GM18867 (cell line): ENCODE measurements around the gene GUCA1A.
"Not testable (repeated sequence)": the region's sequence is repeated elsewhere in the genome, so short reads cannot be mapped to it uniquely, and the experiment has no call there.

Experiments used
- ATAC-seq: cut with Tn5 transposase; IDR thresholded peaks from one replicate; pipeline ENCODE4 v1.9.1; 2021; ENCODE audit warnings: mild to moderate bottlenecking, moderate library complexity; ENCODE audit not compliant: unreplicated experiment

Gene GUCA1A

DNA sequence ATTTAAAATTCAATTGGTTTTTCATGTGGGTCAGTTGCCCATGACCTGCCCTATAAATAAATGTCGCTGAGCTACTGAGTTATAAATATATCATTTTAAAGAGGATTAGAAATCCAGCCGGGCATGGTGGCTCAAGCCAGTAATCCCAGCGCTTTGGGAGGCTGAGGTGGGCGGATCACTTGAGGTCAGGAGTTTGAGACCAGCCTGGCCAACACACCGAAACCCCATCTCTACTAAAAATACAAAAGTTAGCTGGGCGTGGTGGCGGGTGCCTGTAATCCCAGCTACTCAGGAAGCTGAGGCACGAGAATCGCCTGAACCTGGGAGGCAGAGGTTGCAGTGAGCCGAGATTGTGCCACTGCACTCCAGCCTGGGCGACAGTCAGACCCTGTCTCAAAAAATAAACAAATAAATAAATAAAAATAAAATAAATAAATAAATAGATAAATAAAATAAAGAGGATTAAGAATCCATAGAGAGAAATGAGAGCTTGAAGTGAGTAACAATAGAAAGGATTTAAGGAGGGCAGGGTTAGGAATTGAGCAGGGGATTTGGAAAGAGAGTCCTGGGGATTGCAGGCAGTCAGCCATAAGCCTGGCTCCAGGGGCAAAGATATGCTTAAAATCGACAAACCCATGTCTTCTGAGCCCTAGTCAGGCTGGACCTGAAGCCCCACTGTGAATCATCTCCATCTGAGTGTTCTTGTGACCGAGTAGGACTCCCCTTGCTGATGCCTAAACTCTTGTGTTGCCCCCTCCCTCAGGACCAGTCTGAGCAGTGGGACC, 29.2 kb downstream of the GUCA1A start:
- not testable (repeated sequence) for ATAC-seq

- no peak for ATAC-seq
Measured at GRCh38 chr6:42203183-42203582, 30.0 kb downstream of the GUCA1A start.

DNA sequence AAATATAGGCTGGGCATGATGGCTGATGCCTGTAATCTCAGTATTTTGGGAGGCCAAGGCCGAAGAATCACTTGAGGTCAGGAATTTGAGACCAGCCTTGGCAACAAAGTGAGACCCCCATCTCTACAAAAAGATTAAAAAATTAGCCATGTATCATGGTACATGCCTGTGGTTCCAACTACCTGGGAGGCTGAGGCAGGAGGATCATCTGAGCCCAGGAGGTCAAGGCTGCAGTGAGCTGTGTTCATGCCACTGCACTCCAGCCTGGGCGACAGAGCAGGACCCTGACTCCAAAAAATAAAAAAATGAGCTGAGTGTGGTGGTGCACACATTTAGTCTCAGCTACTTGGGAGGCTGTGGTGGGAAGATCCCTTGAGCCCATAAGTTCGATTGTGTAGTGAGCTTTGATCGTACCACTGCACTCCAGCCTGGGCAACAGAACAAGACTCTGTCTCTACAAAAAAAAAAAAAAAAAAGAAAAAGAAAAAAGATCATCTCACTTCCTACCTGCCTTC, 31.7 kb downstream of the GUCA1A start:
- no peak for ATAC-seq

DNA sequence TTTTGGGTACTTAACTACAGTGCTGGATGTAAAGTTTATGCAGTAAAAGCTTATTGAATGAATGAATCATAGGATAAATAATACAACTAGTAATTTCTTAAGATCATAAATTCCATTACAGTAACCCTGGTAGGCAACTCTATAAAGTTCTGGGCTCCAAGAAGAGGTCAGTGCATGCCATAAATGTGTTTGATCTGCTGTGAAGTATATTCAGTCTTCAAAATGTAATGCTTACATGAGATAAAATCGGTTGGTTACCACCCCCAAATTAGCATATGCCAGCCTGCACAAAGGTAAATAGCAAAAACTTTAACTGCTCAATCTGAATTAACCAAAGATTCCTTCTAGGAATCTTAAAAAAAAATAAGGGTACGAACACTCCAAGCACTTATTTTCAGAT, 34.4 kb downstream of the GUCA1A start:
- not testable (repeated sequence) for ATAC-seq

DNA sequence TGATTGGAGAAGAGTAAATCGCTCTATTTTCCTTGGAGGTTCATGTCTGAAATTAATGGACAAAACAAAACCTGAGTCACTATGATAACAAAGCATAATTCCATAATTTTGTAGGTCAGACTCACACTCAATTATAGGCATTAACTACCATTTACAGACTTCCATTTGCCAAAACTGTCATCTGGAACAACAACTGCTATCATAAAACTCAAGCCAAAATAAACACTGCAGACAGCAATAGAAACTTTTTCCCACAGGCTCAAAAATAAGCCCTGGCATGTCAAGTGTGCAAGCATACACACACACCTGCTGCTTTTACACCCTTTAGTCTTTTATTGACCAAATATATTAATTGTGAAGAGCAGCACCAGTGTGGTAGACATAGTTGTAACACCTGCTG, 37.4 kb downstream of the GUCA1A start:
- no peak for ATAC-seq

DNA sequence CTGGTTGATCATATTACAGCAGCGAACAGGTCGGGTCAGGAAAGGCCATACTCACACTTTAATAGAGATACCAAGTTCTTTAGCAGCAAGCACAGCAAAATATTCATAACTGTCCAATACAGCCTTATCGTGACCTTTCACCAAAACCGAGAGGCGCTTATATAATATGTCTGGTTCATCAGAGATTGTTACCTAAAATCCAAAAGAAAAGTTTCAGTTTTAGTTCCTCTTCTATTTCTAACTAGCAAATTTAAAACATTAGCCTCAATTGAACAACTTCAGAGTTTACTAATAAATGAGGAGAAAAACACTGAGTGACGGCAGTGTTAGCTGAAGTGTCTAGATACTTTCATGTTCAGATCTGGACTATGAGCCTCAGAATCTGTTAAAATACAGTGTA, 38.6 kb downstream of the GUCA1A start:
- ATAC-seq = no peak

DNA sequence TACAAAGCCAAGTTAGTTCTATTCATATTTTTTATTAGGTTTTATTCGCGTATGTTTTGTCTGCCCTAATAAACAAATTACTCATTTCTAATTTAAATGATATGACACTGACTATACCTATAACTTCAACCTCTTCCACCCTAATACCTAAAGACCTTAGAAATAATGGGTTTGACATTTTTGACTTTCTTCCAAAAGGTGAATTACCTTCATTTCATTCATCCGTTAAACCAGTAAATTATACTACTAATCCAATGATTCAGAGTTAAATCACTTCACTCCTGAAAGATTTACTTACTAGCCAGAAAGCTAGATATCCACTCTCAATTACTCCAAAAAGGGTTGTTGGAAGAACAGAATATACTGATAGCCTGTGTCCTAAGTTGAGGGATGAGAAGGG, 39.3 kb downstream of the GUCA1A start:
- no peak for ATAC-seq

DNA sequence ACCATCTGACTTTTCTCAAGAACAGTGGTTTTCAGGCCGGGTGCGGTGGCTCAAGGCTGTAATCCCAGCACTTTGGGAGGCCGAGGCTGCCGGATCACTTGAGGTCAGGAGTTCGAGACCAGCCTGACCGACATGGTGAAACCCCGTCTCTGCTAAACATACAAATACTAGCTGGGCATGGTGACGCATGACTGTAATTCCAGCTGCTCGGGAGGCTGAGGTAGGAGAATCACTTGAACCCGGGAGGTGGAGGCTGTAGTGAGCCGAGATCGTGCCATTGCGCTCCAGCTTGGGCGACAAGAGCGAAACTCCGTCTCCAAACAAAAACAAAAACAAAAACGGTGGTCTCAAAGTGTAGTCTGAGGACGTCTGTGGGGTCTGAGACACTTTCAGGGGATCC, 43.3 kb downstream of the GUCA1A start:
- ATAC-seq = not testable (repeated sequence)

DNA sequence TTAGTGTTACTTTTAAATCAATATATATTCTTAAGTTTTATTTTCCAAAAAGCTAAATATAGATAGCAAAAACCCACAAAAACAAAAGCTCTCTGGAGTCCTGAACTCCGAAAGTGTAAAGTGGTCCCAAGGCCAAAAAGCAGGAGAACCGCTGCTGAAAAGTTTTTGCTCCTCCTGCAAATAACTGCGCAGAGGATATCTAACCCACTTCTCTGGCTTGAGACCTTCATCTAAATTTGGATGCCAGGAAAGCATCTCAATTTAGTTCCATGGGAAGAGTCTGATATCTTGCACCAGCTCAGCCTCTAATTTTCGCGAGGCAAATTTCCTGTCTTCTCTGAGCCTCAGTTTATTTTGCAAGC, 44.0 kb downstream of the GUCA1A start:
- no peak for ATAC-seq

DNA sequence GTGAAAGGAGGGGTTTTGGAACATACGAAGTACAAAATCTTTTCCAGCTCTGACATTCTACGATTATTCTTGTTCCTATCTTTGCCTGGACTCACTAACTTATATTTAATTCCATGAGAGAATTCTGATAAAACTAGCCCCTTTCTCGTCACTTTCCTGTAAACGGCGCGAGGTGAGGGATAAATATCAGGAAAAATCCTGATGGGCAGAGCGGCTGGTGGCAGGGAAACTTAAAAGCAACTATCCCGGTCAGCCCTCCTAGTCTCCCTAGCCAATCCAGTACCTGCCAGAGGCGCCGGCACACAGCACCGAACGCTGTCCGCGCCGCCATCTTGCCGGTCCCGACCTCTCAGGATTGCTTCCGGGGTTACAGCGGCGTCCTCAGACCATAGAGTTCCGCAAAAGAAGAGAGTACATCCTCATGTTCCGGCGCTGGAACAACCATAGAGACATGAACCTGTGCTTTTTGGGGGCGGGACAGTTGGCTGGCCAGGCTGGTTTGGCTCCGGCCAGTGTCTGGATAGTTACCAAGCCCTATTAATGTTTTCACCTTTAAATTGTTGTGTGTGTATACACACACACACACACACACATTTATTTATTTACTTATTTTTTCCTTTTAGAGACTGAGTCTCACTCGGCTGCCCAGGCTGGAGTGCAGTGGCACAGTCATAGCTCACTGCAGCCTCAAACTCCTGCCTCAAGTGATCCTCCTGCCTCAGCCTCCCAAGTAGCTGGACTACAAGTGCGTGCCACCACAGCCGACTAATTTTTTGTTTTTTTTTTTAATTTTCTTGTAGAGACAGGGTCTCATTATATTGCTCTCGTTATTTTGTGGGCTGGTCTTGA, 44.6 kb downstream of the GUCA1A start, which contains the start of gene MRPS10:
MRPS10 (minus strand) TSS at position 343 of the 849 bp plus-strand sequence; CDS start at position 331, 12 bp downstream.
- peak; percentile 95 for ATAC-seq

- ATAC-seq = no peak
Measured at GRCh38 chr6:42220807-42221206, 47.6 kb downstream of the GUCA1A start.

- ATAC-seq = no peak
Measured at GRCh38 chr6:42221546-42221945, 48.4 kb downstream of the GUCA1A start.

DNA sequence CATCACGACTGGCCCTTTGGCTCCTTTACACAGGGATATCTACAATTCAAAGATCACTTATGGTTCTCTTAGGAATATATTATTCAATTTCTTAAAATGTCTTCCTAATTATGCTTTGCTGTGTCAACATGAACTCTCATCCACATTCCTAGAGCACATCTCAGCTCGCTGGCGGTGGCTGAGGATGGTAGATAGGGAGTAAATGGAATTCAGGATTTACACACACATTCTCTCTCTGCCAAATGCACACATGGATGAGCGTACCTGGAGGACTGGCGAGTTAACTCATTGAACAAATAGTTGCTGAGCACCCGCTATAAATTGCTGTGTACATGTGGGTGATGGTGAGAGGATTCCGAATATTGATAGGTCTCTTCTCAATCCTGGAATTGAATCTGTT, 49.3 kb downstream of the GUCA1A start:
- no peak for ATAC-seq

DNA sequence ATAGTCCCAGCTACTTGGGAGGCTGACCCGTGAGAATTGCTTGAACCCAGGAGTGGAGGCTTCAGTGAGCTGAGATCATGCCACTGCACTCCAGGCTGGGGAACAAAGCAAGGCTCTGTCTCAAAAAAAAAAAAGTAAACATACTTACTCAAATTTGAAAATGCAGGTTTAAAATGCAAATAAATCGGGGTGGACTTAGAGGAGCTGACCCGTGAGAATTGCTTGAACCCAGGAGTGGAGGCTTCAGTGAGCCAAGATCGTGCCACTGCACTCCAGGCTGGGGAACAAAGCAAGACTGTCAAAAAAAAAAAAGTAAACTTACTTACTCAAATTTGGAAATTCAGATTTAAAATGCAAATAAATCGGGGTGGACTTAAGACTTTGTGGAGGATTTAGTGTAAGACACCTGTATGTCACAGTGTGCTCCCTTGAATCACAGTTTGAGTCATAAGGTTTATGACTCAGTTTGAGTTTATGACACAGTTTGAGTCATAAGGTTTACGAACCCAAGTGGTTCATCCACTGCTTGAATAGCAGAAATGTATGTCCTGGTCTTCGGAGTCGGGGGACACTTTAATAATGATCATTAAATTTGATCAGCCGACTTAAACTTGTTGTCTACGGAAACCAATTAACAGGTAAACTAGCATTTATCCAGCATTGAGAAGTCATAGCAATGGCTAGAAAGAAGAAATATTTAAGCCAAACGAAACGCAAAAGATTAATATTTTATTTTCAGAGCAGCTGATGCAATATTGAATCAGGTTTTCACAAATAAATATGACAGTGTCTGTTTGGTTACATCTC, 51.3 kb downstream of the GUCA1A start:
- peak; percentile 91 for ATAC-seq

DNA sequence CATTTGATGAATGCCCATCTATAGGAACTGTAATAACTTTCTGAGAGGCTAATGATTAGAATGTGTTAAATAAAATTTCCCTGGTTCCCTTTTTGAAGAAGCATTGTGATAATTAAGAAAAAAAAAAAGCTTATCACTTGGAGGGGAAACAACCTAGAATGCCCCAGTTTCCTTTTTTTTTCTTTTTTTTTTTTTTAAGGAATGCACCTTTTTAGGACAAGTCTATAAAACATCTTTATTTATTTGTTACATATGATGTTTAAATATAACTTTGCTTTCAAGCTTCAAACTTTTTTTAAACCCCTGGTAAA, 51.8 kb downstream of the GUCA1A start:
- no peak for ATAC-seq

GRCh38 chr6:42225419-42225818, 52.3 kb downstream of the GUCA1A start:
- no peak for ATAC-seq

- no peak for ATAC-seq
Measured at GRCh38 chr6:42226161-42226611, 53.0 kb downstream of the GUCA1A start.

DNA sequence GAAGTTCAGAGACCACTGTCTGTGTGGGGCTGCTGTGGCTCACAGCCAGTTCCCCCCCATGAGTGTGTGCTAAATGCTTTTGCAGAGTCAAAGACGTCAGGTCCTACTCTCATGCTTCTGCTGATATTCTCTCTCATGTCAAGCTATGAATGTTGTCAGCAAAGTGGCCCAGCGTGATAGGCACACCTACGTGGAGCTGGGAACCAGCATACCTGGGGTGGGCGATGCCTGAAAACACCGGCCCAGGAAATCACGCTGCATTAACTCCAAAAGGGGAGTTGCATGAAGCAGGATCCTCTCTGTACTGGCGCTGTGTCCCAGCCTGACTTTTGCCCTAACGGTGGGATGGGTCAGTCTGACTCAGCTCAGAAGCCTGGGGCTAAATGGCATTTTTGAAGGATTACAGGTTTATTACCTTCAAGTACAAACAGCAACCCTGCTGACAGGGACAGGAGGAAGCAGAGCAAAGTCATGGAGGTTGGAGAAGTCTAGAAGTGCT, 53.5 kb downstream of the GUCA1A start:
- no peak for ATAC-seq

DNA sequence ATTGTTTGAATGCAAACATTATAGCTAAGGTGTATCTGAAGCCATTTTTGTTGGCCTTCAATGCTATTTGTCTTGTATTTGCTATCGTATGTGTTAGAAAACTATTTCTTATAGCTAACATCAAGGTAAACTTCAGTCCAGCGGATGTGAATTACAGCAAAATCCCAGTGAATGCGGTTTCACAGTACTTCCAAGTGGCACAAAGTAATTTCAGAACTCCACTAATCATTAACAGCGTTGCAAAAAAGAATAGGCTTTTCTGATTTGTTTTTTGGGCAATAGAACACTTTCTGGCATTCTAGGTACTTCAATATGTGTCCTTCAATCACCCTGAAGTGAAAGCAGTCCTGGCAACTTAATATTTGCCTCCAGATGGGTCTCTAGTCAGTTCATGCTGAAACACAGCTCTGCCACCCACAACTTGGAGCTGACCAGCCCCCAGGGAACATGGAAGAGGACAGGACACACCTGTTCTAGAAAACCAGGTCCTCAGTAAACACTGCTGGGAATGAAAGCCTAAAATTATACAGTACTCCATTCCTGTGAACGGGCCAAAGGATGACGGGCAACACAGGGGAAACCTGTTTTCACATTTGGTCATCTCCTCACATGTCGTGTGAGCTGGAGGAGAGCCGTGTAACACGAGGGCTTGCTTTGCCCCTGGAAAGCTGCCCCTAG, 54.1 kb downstream of the GUCA1A start:
- no peak for ATAC-seq

DNA sequence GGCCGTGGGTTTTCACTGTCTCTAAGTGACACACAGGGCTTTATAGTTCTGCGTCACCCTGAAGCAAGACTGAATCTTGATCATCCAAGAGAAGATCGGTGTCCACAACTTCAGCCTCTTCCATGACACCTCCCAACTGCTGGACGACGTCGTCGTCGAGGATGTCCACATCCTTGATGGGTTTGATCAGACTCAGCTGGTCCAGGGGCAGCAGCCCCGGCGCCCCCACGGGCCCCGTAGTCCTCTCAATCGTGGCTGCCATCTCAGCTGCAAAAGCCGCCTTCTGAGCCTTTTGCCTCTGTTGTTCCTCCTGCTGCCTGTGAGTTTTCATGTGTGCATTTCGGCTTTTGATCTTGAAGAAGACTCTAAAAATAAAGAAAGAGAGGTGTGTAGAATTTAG, 55.1 kb downstream of the GUCA1A start:
- ATAC-seq = no peak
